ENCODE data around the gene C3orf62. TPM values are rescaled to one million over a fixed set of nuclear protein-coding genes. Genes with fewer than 3 reads are reported as not detected.

C3orf62 gene
- total and polyA plus RNA-seq, 10 of the 15 experiments (the other 5 are each of a cell fraction or from before 2014, with no cell fraction given): 2.7 to 7.5 (median 4.2) TPM

DNA sequence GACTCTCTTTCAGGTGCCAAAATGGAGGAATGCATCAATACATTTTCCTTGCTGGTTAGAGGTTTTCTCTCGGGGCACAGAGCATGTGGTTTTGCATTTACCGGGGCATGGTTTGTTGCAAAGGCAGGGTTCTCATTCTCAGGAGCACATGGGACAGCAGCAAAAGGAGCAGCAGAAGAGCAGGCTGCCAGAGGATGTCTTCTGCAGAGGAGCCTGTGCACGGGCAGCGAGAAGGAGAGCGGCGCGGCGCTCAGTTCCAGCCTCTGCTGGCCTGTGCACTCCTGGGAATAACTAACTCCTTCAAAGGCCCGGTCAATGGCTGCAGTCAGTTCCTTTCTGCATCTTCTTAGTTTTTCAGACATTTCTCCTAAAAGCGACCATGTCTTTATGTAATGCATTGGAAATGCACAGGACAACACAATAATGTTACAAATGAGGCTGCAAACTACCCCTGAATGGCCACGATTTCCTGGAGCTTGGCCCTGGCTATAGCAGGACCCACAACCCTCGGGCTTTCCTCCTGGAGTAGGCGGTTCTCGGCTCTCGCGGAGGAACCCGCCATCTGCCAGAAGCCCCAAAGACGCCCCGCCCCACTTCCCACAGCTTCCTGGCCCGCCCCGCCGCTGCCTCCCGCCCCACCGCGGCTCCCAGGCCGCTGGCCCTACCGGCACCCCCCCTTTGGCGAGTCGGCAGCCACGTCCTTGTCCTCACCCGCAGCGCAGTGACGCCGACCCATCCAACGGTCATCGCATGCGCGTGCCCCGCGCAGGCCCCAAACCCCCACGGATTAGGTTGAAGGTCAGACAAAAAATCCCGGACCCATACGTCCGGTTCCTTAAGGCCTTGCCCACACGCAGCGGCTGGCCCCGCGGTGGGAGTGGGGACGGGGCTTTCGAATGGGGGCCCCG lies at the start of gene C3orf62 (continued):
- TF ChIP-seq GABPA (IDR thresholded peaks at IDR 0.05; ENCODE audit: low read depth) (no peak), YY1 (IDR thresholded peaks at IDR 0.05; ENCODE audit: low read depth, low read length) (peak; percentile 71), MEF2B (IDR thresholded peaks at IDR 0.05; ENCODE audit: partially characterized antibody, poor library complexity, severe bottlenecking) (peak; percentile 29), NR2C2 (IDR thresholded peaks at IDR 0.05; ENCODE audit: borderline replicate concordance, control insufficient read depth, insufficient read length, low read depth) (no peak), TBL1XR1 (IDR thresholded peaks at IDR 0.05; ENCODE audit: low read depth, low read length) (no peak), BCL11A (IDR thresholded peaks at IDR 0.05; ENCODE audit: low read depth, low read length) (no peak), NR2C1 (IDR thresholded peaks at IDR 0.05) (peak; percentile 71), TCF7 (IDR thresholded peaks at IDR 0.05; ENCODE audit: borderline replicate concordance) (no peak), POLR2AphosphoS2 (IDR thresholded peaks at IDR 0.05; ENCODE audit: low read depth, low read length) (peak; percentile 86; the same call in 1 of the 2 replicates), CREB1 (IDR thresholded peaks at IDR 0.05; ENCODE audit: low read depth) (peak; percentile 49), CBX3 (IDR thresholded peaks at IDR 0.05; ENCODE audit: borderline replicate concordance, low read depth) (no peak), IKZF1 (conservative IDR thresholded peaks at IDR 0.05) (peak; percentile 62), ZBED1 (IDR thresholded peaks at IDR 0.05; ENCODE audit: borderline replicate concordance) (no peak; the same call in 1 of the 2 replicates), IKZF2 (IDR thresholded peaks at IDR 0.05) (peak; percentile 42 to 57; a peak in 2 of 4 replicates), MTA2 (IDR thresholded peaks at IDR 0.05; ENCODE audit: low read depth) (no peak), LARP7 (IDR thresholded peaks at IDR 0.05) (peak; percentile 25), PAX8 (IDR thresholded peaks at IDR 0.05) (no peak), RAD21 (IDR thresholded peaks at IDR 0.05; ENCODE audit: insufficient read depth, low read depth, low read length) (no peak), RUNX3 (IDR thresholded peaks at IDR 0.05; ENCODE audit: low read length) (peak; percentile 11), BMI1 (IDR thresholded peaks at IDR 0.05; ENCODE audit: borderline replicate concordance) (no peak), KLF5 (IDR thresholded peaks at IDR 0.05; ENCODE audit: partially characterized antibody) (no peak), NR2F1 (conservative IDR thresholded peaks at IDR 0.05) (peak; percentile 84), NBN (IDR thresholded peaks at IDR 0.05) (no peak)
- TF ChIP-seq, protein P1, sequence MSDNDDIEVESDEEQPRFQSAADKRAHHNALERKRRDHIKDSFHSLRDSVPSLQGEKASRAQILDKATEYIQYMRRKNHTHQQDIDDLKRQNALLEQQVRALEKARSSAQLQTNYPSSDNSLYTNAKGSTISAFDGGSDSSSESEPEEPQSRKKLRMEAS (IDR thresholded peaks at IDR 0.05; ENCODE audit: low read depth, low read length): no peak; the same call in 1 of the 2 replicates
- TF ChIP-seq, protein P2, sequence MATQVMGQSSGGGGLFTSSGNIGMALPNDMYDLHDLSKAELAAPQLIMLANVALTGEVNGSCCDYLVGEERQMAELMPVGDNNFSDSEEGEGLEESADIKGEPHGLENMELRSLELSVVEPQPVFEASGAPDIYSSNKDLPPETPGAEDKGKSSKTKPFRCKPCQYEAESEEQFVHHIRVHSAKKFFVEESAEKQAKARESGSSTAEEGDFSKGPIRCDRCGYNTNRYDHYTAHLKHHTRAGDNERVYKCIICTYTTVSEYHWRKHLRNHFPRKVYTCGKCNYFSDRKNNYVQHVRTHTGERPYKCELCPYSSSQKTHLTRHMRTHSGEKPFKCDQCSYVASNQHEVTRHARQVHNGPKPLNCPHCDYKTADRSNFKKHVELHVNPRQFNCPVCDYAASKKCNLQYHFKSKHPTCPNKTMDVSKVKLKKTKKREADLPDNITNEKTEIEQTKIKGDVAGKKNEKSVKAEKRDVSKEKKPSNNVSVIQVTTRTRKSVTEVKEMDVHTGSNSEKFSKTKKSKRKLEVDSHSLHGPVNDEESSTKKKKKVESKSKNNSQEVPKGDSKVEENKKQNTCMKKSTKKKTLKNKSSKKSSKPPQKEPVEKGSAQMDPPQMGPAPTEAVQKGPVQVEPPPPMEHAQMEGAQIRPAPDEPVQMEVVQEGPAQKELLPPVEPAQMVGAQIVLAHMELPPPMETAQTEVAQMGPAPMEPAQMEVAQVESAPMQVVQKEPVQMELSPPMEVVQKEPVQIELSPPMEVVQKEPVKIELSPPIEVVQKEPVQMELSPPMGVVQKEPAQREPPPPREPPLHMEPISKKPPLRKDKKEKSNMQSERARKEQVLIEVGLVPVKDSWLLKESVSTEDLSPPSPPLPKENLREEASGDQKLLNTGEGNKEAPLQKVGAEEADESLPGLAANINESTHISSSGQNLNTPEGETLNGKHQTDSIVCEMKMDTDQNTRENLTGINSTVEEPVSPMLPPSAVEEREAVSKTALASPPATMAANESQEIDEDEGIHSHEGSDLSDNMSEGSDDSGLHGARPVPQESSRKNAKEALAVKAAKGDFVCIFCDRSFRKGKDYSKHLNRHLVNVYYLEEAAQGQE (IDR thresholded peaks at IDR 0.05; ENCODE audit: low read depth, low read length): no peak
- TF ChIP-seq, protein P3, sequence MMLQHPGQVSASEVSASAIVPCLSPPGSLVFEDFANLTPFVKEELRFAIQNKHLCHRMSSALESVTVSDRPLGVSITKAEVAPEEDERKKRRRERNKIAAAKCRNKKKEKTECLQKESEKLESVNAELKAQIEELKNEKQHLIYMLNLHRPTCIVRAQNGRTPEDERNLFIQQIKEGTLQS (IDR thresholded peaks at IDR 0.05; ENCODE audit: borderline replicate concordance, extremely low read depth, low read depth, low read length): no peak
- TF ChIP-seq, protein P4, sequence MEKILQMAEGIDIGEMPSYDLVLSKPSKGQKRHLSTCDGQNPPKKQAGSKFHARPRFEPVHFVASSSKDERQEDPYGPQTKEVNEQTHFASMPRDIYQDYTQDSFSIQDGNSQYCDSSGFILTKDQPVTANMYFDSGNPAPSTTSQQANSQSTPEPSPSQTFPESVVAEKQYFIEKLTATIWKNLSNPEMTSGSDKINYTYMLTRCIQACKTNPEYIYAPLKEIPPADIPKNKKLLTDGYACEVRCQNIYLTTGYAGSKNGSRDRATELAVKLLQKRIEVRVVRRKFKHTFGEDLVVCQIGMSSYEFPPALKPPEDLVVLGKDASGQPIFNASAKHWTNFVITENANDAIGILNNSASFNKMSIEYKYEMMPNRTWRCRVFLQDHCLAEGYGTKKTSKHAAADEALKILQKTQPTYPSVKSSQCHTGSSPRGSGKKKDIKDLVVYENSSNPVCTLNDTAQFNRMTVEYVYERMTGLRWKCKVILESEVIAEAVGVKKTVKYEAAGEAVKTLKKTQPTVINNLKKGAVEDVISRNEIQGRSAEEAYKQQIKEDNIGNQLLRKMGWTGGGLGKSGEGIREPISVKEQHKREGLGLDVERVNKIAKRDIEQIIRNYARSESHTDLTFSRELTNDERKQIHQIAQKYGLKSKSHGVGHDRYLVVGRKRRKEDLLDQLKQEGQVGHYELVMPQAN (conservative IDR thresholded peaks at IDR 0.05): 0 out of 2 replicates have a peak, but pooled peaks have one; percentile 25

All from GM12878 (cell line).